ENCODE data around the gene RAB38. TPM values are rescaled to one million over a fixed set of nuclear protein-coding genes. Genes with fewer than 3 reads are reported as not detected.
A peak's percentile ranks its signal among the peaks of the same experiment; 100 is the strongest.

Gene RAB38
- total RNA-seq, 3 donors from 2014 or later = 1.6 to 14.8 (median 5.2) TPM

DNA sequence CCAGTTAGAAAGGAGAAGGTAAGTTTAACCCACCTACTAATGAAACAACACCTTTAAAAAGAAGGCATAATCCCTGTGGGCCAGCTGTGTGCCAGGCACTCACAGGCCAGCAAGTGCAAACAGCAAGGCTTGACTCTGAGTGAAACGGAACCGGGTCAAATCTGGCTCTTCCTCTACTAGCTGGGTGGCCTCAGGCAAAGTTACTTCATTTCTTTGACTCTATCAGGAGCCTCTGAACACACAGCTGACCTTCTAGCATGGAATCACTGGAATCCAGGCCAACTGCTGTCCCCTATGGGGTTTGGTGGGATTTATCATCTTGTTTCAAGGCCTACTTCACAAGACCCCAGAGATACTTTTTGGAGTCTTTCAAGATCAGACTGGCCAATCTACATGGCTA lies 3.3 kb downstream of the RAB38 start:
- TF ChIP-seq POLR2A (IDR thresholded peaks at IDR 0.05) = no peak
- TF ChIP-seq POLR2AphosphoS5 (IDR thresholded peaks at IDR 0.05) = no peak
- TF ChIP-seq, protein P1, sequence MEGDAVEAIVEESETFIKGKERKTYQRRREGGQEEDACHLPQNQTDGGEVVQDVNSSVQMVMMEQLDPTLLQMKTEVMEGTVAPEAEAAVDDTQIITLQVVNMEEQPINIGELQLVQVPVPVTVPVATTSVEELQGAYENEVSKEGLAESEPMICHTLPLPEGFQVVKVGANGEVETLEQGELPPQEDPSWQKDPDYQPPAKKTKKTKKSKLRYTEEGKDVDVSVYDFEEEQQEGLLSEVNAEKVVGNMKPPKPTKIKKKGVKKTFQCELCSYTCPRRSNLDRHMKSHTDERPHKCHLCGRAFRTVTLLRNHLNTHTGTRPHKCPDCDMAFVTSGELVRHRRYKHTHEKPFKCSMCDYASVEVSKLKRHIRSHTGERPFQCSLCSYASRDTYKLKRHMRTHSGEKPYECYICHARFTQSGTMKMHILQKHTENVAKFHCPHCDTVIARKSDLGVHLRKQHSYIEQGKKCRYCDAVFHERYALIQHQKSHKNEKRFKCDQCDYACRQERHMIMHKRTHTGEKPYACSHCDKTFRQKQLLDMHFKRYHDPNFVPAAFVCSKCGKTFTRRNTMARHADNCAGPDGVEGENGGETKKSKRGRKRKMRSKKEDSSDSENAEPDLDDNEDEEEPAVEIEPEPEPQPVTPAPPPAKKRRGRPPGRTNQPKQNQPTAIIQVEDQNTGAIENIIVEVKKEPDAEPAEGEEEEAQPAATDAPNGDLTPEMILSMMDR (IDR thresholded peaks at IDR 0.05) = no peak
- intact Hi-C loops (cut with DNase I; ENCODE audit: low total_unique reads) = loop anchor here (5.0 kb wide), 1 partner anchor 950 kb away; no protein-coding TSS in a partner anchor
- Histone ChIP-seq H3K27ac (peak overlapping the region; percentile 27 to 32), H3K36me3 (no peaks in the 10 kb centered on the region), H3K4me1 (peaks cover 0 to 3% of the 10 kb centered on the region in 2 donors), H3K4me3 (no peak overlapping the region), H3K27me3 (no peaks in the 10 kb centered on the region), H3K9me3 (no peaks in the 10 kb centered on the region)
- DNase-seq (ENCODE audit: low spot score in 2 of 2) = no peak

DNA sequence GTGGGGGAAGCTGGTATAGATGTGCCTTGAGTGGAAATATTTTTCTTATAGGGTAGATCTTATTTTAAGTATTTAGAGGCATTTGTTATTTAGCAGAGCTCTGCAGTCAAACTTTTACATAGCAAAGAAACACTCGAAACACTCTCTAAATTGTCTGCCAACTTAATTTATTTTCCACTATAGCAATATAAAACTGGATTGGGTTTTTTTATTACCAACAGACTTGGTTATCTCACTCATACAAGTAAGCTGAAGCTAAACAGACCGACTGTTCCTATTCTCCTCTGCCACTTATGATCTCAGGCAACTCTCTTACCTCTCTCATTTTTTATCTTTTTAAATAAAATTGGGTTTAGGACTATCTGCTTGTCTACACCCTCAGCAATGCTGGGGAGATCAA lies 4.6 kb downstream of the RAB38 start:
- no peak overlapping the region for H3K4me3 ChIP-seq
- H3K27me3 ChIP-seq = no peaks in the 10 kb centered on the region
- TF ChIP-seq POLR2A (IDR thresholded peaks at IDR 0.05) = no peak
- DNase-seq (ENCODE audit: low spot score in 2 of 2) = no peak
- no peaks in the 10 kb centered on the region for H3K36me3 ChIP-seq
- no peaks in the 10 kb centered on the region for H3K9me3 ChIP-seq
- intact Hi-C loops (cut with DNase I; ENCODE audit: low total_unique reads) = loop anchor here (5.0 kb wide), 1 partner anchor 952 kb away; no protein-coding TSS in a partner anchor
- no peak overlapping the region for H3K27ac ChIP-seq
- peaks cover 0 to 3% of the 10 kb centered on the region in 2 donors for H3K4me1 ChIP-seq

DNA sequence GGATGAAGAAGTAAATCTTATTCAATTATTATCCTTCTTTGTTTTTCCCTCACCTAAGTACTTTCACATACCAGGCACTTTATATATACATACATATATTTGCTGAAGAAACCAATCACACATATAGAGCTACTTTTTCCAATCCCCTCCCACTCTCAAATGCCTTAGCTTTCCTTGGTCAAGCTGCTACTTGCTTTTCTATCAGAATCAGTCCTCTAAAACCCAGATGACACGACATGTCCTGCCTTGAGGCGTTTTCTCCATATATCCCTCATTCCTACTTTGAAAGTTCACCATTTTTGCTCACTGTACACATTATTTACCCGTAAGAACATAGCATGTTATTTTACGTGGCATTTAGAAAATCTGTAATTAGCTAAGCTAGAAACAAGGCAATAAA lies 5.4 kb downstream of the RAB38 start:
- H3K4me3 ChIP-seq = no peak overlapping the region
- H3K27me3 ChIP-seq = no peaks in the 10 kb centered on the region
- H3K9me3 ChIP-seq = no peaks in the 10 kb centered on the region
- peaks cover 0 to 3% of the 10 kb centered on the region in 2 donors for H3K4me1 ChIP-seq
- intact Hi-C loops (cut with DNase I; ENCODE audit: low total_unique reads) = loop anchor here (5.0 kb wide), 1 partner anchor 952 kb away; no protein-coding TSS in a partner anchor
- H3K36me3 ChIP-seq = no peaks in the 10 kb centered on the region
- DNase-seq (ENCODE audit: low spot score in 2 of 2) = no peak
- no peak overlapping the region for H3K27ac ChIP-seq
- TF ChIP-seq, protein P1 (IDR thresholded peaks at IDR 0.05) = no peak
- TF ChIP-seq POLR2A (IDR thresholded peaks at IDR 0.05) = no peak
- no peak for TF ChIP-seq POLR2AphosphoS5 (IDR thresholded peaks at IDR 0.05)

DNA sequence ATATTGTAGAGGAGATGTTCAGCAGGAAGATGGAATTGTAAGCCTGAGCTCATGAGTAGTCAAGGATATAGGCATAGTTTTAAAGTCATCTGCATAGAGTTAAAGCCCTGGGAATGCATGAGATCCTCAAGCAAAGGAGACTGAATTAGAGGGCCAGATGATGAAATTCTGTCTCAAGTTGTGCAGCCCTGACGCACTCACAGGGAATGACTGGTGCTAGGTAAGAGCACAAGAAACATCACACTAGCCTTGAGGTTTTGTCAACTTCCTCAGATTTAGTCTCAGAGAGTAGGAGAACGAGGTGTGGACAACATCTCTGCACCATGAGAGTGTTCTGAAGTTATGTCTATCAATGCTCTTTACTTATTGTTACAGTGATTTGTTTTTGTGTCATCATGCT lies 5.8 kb downstream of the RAB38 start:
- TF ChIP-seq POLR2AphosphoS5 (IDR thresholded peaks at IDR 0.05) (no peak), POLR2A (IDR thresholded peaks at IDR 0.05) (no peak)
- TF ChIP-seq, protein P1 (IDR thresholded peaks at IDR 0.05) = no peak
- no peak for DNase-seq (ENCODE audit: low spot score in 2 of 2)
- intact Hi-C loops (cut with DNase I; ENCODE audit: low total_unique reads) = no loop called here
- no peaks in the 10 kb centered on the region for H3K36me3 ChIP-seq
- H3K9me3 ChIP-seq = no peaks in the 10 kb centered on the region
- no peaks in the 10 kb centered on the region for H3K27me3 ChIP-seq
- H3K4me1 ChIP-seq = peaks cover 0 to 3% of the 10 kb centered on the region in 2 donors
- no peak overlapping the region for H3K27ac ChIP-seq
- no peak overlapping the region for H3K4me3 ChIP-seq

DNA sequence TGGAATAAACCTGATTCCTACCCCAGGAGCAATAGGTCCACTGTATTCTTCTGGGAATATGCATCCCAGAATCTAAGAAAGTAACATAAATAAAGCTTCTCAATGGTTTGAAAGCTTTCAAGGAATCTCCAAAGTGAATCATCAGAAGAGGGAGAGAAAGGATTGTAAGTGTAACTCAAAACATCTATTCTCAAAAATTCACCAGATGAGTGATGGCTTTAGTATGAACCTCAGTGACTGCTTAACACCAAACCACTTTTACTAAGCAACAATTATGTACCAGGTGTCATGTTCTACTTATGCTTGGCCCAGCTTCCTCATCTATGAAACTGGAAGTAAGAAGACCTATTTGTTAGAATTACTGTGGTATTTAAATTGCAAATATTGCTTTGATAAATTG lies 7.4 kb downstream of the RAB38 start:
- no peak for DNase-seq (ENCODE audit: low spot score in 2 of 2)
- TF ChIP-seq POLR2A (IDR thresholded peaks at IDR 0.05) (no peak), POLR2AphosphoS5 (IDR thresholded peaks at IDR 0.05) (no peak)
- TF ChIP-seq, protein P1 (IDR thresholded peaks at IDR 0.05) = no peak
- H3K27me3 ChIP-seq = no peaks in the 10 kb centered on the region
- H3K27ac ChIP-seq = no peak overlapping the region
- H3K4me3 ChIP-seq = no peak overlapping the region
- H3K4me1 ChIP-seq = peaks cover 0 to 3% of the 10 kb centered on the region in 2 donors
- no peaks in the 10 kb centered on the region for H3K36me3 ChIP-seq
- intact Hi-C loops (cut with DNase I; ENCODE audit: low total_unique reads) = no loop called here
- no peaks in the 10 kb centered on the region for H3K9me3 ChIP-seq

All from breast epithelium (tissue), 4 donors.